HEK293 (cell line): ENCODE data around the gene CARM1.

Source experiments
- CTCF ChIA-PET: fragments of 350-600 bp; formaldehyde crosslinking; extraction: SDS; loops from one replicate; lab custom pipeline; 2021; ENCODE audit warnings: antibody characterized with exemption; lab: Yijun Ruan, JAX
- POLR2A ChIA-PET: fragments of 300-600 bp; formaldehyde crosslinking; extraction: SDS; loops from one replicate; lab custom pipeline; 2020; ENCODE audit warnings: antibody characterized with exemption, inconsistent platforms; lab: Yijun Ruan, JAX
- H3K27ac ChIP-seq: fragments of 200-500 bp; sonication (Bioruptor generic); 2 replicates; pipeline ENCODE4 v1.5.1; 2014; ENCODE audit warnings: low read depth, low read length, control low read depth, inconsistent platforms; ENCODE audit errors: extremely low read depth
- H3K36me3 ChIP-seq, 2 experiments: fragments of 200-500 bp in 1 of 2; sonication (Bioruptor generic) in 1 of 2; 1 replicate in 1 of 2; 2 replicates in 1 of 2; pipeline ENCODE4 v1.5.1; 2014 to 2017; ENCODE audit warnings: inconsistent platforms in 2 of 2, low read length in 2 of 2; ENCODE audit not compliant: control insufficient read depth in 2 of 2, insufficient read depth in 1 of 2
- H3K4me1 ChIP-seq: fragments of 200-500 bp; sonication (Bioruptor generic); 2 replicates; pipeline ENCODE4 v1.5.1; 2014; ENCODE audit warnings: mild to moderate bottlenecking, low read length, inconsistent platforms; ENCODE audit not compliant: control insufficient read depth, insufficient read depth
- H3K4me3 ChIP-seq: 2 replicates; pipeline ENCODE4 v1.5.1; 2011; ENCODE audit warnings: low read depth, mild to moderate bottlenecking, control low read depth, low read length, moderate library complexity
- H3K9me3 ChIP-seq: fragments of 200-500 bp; sonication (Bioruptor generic); 2 replicates; pipeline ENCODE4 v1.5.1; 2014; ENCODE audit warnings: low read depth, low read length, inconsistent platforms; ENCODE audit not compliant: control insufficient read depth, insufficient read depth
- GLIS1 ChIP-seq: fragments of 450-650 bp; formaldehyde crosslinking; IDR thresholded peaks from 2 replicates; pipeline ENCODE4 v1.5.1; 2016; ENCODE audit warnings: missing biosample characterization, missing genetic modification characterization
- KLF8 ChIP-seq: fragments of 450-650 bp; formaldehyde crosslinking; IDR thresholded peaks from 2 replicates; pipeline ENCODE4 v1.5.1; 2016; ENCODE audit warnings: missing biosample characterization, missing genetic modification characterization
- PATZ1 ChIP-seq: fragments of 450-650 bp; formaldehyde crosslinking; IDR thresholded peaks from 2 replicates; pipeline ENCODE4 v1.5.1; 2016; ENCODE audit warnings: missing biosample characterization, missing genetic modification characterization
- SP7 ChIP-seq: fragments of 450-650 bp; formaldehyde crosslinking; IDR thresholded peaks from 2 replicates; pipeline ENCODE4 v1.5.1; 2016; ENCODE audit warnings: missing biosample characterization, missing genetic modification characterization
- YY2 ChIP-seq: fragments of 450-650 bp; formaldehyde crosslinking; IDR thresholded peaks from 2 replicates; pipeline ENCODE4 v1.5.1; 2016; ENCODE audit warnings: missing biosample characterization, missing genetic modification characterization
- ZBTB17 ChIP-seq: fragments of 450-650 bp; formaldehyde crosslinking; IDR thresholded peaks from 2 replicates; pipeline ENCODE4 v1.5.1; 2016; ENCODE audit warnings: missing biosample characterization, missing genetic modification characterization
- ZEB2 ChIP-seq: fragments of 450-650 bp; formaldehyde crosslinking; IDR thresholded peaks from 2 replicates; pipeline ENCODE4 v1.5.1; 2016; ENCODE audit warnings: missing biosample characterization, missing genetic modification characterization
- ZFP3 ChIP-seq: fragments of 450-650 bp; formaldehyde crosslinking; IDR thresholded peaks from 2 replicates; pipeline ENCODE4 v1.5.1; 2016; ENCODE audit warnings: low read depth, missing biosample characterization, missing genetic modification characterization
- ZFP69B ChIP-seq: fragments of 450-650 bp; formaldehyde crosslinking; IDR thresholded peaks from 2 replicates; pipeline ENCODE4 v1.5.1; 2016; ENCODE audit warnings: missing biosample characterization, missing genetic modification characterization
- ZIC2 ChIP-seq: fragments of 450-650 bp; formaldehyde crosslinking; IDR thresholded peaks from 2 replicates; pipeline ENCODE4 v1.5.1; 2016; ENCODE audit warnings: missing biosample characterization, missing genetic modification characterization
- ZNF2 ChIP-seq: fragments of 450-650 bp; formaldehyde crosslinking; IDR thresholded peaks from 2 replicates; pipeline ENCODE4 v1.5.1; 2016; ENCODE audit warnings: missing biosample characterization, missing genetic modification characterization
- ZNF335 ChIP-seq: fragments of 450-650 bp; formaldehyde crosslinking; conservative IDR thresholded peaks from 2 replicates; pipeline ENCODE4 v1.5.1; 2016; ENCODE audit warnings: missing biosample characterization, missing genetic modification characterization
- ZNF391 ChIP-seq: fragments of 450-650 bp; formaldehyde crosslinking; IDR thresholded peaks from 2 replicates; pipeline ENCODE4 v1.5.1; 2016; ENCODE audit warnings: low read depth, missing biosample characterization, missing genetic modification characterization, borderline replicate concordance
- ZNF394 ChIP-seq: fragments of 450-650 bp; formaldehyde crosslinking; IDR thresholded peaks from 2 replicates; pipeline ENCODE4 v1.5.1; 2016; ENCODE audit warnings: missing biosample characterization, missing genetic modification characterization, mild to moderate bottlenecking, moderate library complexity, borderline replicate concordance
- ZNF521 ChIP-seq: fragments of 450-650 bp; formaldehyde crosslinking; IDR thresholded peaks from 2 replicates; pipeline ENCODE4 v1.5.1; 2017; ENCODE audit warnings: missing biosample characterization, mild to moderate bottlenecking, missing genetic modification characterization
- ZNF600 ChIP-seq: fragments of 450-650 bp; formaldehyde crosslinking; IDR thresholded peaks from 2 replicates; pipeline ENCODE4 v1.5.1; 2016; ENCODE audit warnings: missing biosample characterization, missing genetic modification characterization
- ZNF639 ChIP-seq: fragments of 450-650 bp; formaldehyde crosslinking; IDR thresholded peaks from 2 replicates; pipeline ENCODE4 v1.5.1; 2016; ENCODE audit warnings: missing biosample characterization, missing genetic modification characterization
- ZNF654 ChIP-seq: fragments of 450-650 bp; formaldehyde crosslinking; IDR thresholded peaks from 2 replicates; pipeline ENCODE4 v1.5.1; 2016; ENCODE audit warnings: low read depth, missing biosample characterization, missing genetic modification characterization
- ZNF677 ChIP-seq: fragments of 450-650 bp; IDR thresholded peaks from 2 replicates; pipeline ENCODE4 v1.5.0; 2018; ENCODE audit warnings: missing biosample characterization, mild to moderate bottlenecking, missing genetic modification characterization, moderate library complexity
- ZNF776 ChIP-seq: fragments of 450-650 bp; formaldehyde crosslinking; IDR thresholded peaks from 2 replicates; pipeline ENCODE4 v1.5.0; 2017; ENCODE audit warnings: missing biosample characterization, missing genetic modification characterization, borderline replicate concordance
- ZNF777 ChIP-seq: fragments of 450-650 bp; formaldehyde crosslinking; IDR thresholded peaks from 2 replicates; pipeline ENCODE4 v1.5.1; 2017; ENCODE audit warnings: missing biosample characterization, missing genetic modification characterization, borderline replicate concordance
- ZNF791 ChIP-seq: fragments of 450-650 bp; formaldehyde crosslinking; IDR thresholded peaks from 2 replicates; pipeline ENCODE4 v1.5.1; 2016; ENCODE audit warnings: missing biosample characterization, missing genetic modification characterization
- ZXDB ChIP-seq: fragments of 450-650 bp; formaldehyde crosslinking; IDR thresholded peaks from 2 replicates; pipeline ENCODE4 v1.5.1; 2016; ENCODE audit warnings: missing biosample characterization, missing genetic modification characterization
- TF ChIP-seq, protein P1 (sequence below): fragments of 450-650 bp; formaldehyde crosslinking; IDR thresholded peaks from 2 replicates; pipeline ENCODE4 v1.5.1; 2016; ENCODE audit warnings: missing biosample characterization, missing genetic modification characterization
- TF ChIP-seq, protein P2 (sequence below): fragments of 450-650 bp; formaldehyde crosslinking; IDR thresholded peaks from 2 replicates; pipeline ENCODE4 v1.5.1; 2016; ENCODE audit warnings: missing biosample characterization, missing genetic modification characterization
- TF ChIP-seq, protein P3 (sequence below): fragments of 450-650 bp; formaldehyde crosslinking; IDR thresholded peaks from 2 replicates; pipeline ENCODE4 v1.5.1; 2016; ENCODE audit warnings: missing biosample characterization, missing genetic modification characterization
- TF ChIP-seq, protein P4 (sequence below): fragments of 450-650 bp; formaldehyde crosslinking; optimal IDR thresholded peaks from 2 replicates; pipeline ENCODE3; 2016; ENCODE audit warnings: missing biosample characterization, mild to moderate bottlenecking, missing genetic modification characterization

The CARM1 gene

GRCh38 chr19:10936661-10937084 is 65.3 kb downstream of the CARM1 start:
- POLR2A ChIA-PET, result interaction anchor here (0.7 to 1.4 kb wide), 4 partner anchors 99 to 202 kb away, joined by 3 to 5 read pairs (median 4); partner anchors contain the start of gene LDLR
- no peaks in the 10 kb centered on the region; the same call in 1 of the 2 replicates for H3K4me1 ChIP-seq
- CTCF ChIA-PET, result interaction anchor here (0.6 to 3.5 kb wide), 38 partner anchors 9 to 241 kb away, joined by 3 to 22 read pairs (median 4); partner anchors contain the start of gene SMARCA4
- no peaks in the 10 kb centered on the region for H3K9me3 ChIP-seq
- H3K36me3 ChIP-seq, result peaks cover 1 to 15% of the 10 kb centered on the region in 2 experiments; a peak in 2 of 3 replicates
- no peak overlapping the region for H3K4me3 ChIP-seq
- no peak overlapping the region for H3K27ac ChIP-seq
- TF ChIP-seq ZIC2, result no peak
- peak; percentile 30; the same call in 1 of the 2 replicates for TF ChIP-seq ZNF394
- TF ChIP-seq, protein P1, sequence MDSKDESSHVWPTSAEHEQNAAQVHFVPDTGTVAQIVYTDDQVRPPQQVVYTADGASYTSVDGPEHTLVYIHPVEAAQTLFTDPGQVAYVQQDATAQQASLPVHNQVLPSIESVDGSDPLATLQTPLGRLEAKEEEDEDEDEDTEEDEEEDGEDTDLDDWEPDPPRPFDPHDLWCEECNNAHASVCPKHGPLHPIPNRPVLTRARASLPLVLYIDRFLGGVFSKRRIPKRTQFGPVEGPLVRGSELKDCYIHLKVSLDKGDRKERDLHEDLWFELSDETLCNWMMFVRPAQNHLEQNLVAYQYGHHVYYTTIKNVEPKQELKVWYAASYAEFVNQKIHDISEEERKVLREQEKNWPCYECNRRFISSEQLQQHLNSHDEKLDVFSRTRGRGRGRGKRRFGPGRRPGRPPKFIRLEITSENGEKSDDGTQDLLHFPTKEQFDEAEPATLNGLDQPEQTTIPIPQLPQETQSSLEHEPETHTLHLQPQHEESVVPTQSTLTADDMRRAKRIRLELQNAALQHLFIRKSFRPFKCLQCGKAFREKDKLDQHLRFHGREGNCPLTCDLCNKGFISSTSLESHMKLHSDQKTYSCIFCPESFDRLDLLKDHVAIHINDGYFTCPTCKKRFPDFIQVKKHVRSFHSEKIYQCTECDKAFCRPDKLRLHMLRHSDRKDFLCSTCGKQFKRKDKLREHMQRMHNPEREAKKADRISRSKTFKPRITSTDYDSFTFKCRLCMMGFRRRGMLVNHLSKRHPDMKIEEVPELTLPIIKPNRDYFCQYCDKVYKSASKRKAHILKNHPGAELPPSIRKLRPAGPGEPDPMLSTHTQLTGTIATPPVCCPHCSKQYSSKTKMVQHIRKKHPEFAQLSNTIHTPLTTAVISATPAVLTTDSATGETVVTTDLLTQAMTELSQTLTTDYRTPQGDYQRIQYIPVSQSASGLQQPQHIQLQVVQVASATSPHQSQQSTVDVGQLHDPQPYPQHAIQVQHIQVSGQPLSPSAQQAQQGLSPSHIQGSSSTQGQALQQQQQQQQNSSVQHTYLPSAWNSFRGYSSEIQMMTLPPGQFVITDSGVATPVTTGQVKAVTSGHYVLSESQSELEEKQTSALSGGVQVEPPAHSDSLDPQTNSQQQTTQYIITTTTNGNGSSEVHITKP (tag by site-specific recombination), result peak; percentile 89
- peak; percentile 85 for TF ChIP-seq ZNF2 (tag by site-specific recombination)
- no peak for TF ChIP-seq ZNF677 (tag by site-specific recombination)
- peak; percentile 64 for TF ChIP-seq SP7 (tag by site-specific recombination)
- TF ChIP-seq, protein P2, sequence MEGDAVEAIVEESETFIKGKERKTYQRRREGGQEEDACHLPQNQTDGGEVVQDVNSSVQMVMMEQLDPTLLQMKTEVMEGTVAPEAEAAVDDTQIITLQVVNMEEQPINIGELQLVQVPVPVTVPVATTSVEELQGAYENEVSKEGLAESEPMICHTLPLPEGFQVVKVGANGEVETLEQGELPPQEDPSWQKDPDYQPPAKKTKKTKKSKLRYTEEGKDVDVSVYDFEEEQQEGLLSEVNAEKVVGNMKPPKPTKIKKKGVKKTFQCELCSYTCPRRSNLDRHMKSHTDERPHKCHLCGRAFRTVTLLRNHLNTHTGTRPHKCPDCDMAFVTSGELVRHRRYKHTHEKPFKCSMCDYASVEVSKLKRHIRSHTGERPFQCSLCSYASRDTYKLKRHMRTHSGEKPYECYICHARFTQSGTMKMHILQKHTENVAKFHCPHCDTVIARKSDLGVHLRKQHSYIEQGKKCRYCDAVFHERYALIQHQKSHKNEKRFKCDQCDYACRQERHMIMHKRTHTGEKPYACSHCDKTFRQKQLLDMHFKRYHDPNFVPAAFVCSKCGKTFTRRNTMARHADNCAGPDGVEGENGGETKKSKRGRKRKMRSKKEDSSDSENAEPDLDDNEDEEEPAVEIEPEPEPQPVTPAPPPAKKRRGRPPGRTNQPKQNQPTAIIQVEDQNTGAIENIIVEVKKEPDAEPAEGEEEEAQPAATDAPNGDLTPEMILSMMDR (tag by site-specific recombination), result peak; percentile 94
- 0 out of 2 replicates have a peak, but pooled peaks have one; percentile 37 for TF ChIP-seq ZEB2 (tag by site-specific recombination)
- no peak for TF ChIP-seq ZNF776
- peak; percentile 43 for TF ChIP-seq GLIS1 (tag by site-specific recombination)
- peak; percentile 65 for TF ChIP-seq PATZ1 (tag by site-specific recombination)
- no peak for TF ChIP-seq ZFP3 (tag by site-specific recombination)
- peak; percentile 24; the same call in 1 of the 2 replicates for TF ChIP-seq ZNF335
- TF ChIP-seq ZNF777, result no peak
- 0 out of 2 replicates have a peak, but pooled peaks have one; percentile 18 for TF ChIP-seq ZNF639 (tag by site-specific recombination)
- TF ChIP-seq ZNF521, result no peak
- peak; percentile 90 for TF ChIP-seq ZNF600 (tag by site-specific recombination)
- TF ChIP-seq, protein P3, sequence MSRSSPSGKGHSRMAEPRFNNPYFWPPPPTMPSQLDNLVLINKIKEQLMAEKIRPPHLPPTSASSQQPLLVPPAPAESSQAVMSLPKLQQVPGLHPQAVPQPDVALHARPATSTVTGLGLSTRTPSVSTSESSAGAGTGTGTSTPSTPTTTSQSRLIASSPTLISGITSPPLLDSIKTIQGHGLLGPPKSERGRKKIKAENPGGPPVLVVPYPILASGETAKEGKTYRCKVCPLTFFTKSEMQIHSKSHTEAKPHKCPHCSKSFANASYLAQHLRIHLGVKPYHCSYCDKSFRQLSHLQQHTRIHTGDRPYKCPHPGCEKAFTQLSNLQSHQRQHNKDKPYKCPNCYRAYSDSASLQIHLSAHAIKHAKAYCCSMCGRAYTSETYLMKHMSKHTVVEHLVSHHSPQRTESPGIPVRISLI, result peak; percentile 98
- peak; percentile 36; the same call in 1 of the 2 replicates for TF ChIP-seq KLF8 (tag by site-specific recombination)
- peak; percentile 98 for TF ChIP-seq ZNF654
- peak; percentile 41; the same call in 1 of the 2 replicates for TF ChIP-seq ZNF391 (tag by site-specific recombination)
- TF ChIP-seq ZFP69B (tag by site-specific recombination), result 0 out of 2 replicates have a peak, but pooled peaks have one; percentile 12
- peak; percentile 31; the same call in 1 of the 2 replicates for TF ChIP-seq YY2 (tag by site-specific recombination)
- TF ChIP-seq, protein P4, sequence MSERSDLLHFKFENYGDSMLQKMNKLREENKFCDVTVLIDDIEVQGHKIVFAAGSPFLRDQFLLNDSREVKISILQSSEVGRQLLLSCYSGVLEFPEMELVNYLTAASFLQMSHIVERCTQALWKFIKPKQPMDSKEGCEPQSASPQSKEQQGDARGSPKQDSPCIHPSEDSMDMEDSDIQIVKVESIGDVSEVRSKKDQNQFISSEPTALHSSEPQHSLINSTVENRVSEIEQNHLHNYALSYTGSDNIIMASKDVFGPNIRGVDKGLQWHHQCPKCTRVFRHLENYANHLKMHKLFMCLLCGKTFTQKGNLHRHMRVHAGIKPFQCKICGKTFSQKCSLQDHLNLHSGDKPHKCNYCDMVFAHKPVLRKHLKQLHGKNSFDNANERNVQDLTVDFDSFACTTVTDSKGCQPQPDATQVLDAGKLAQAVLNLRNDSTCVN (tag by site-specific recombination), result peak; percentile 14
- TF ChIP-seq ZBTB17 (tag by site-specific recombination), result peak; percentile 68; the same call in 1 of the 2 replicates
- peak; percentile 55 for TF ChIP-seq ZXDB (tag by site-specific recombination)
- no peak for TF ChIP-seq ZNF791
